ENCODE results near the gene CD38.

CD38 gene

DNA sequence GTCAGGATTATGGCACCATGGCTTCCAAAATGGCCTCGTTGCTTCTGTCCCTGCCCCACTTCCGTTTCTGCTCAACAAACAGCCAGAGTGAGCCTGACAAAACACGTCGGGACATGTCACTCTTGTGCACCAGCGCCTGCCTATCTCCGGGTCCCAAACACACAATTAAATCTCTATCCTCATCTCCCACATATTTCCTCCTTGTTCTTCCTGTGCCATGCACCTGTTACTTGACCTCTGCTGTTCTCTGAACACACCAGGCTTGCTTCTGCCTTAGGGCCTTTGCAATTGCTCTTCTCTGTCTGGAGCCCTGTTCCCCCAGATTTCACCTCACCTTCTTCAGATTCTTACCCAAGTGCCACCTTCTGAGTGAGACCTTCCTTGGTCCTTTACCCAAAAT lies 12.7 kb upstream of the CD38 start:
- DNase-seq = no peak

DNA sequence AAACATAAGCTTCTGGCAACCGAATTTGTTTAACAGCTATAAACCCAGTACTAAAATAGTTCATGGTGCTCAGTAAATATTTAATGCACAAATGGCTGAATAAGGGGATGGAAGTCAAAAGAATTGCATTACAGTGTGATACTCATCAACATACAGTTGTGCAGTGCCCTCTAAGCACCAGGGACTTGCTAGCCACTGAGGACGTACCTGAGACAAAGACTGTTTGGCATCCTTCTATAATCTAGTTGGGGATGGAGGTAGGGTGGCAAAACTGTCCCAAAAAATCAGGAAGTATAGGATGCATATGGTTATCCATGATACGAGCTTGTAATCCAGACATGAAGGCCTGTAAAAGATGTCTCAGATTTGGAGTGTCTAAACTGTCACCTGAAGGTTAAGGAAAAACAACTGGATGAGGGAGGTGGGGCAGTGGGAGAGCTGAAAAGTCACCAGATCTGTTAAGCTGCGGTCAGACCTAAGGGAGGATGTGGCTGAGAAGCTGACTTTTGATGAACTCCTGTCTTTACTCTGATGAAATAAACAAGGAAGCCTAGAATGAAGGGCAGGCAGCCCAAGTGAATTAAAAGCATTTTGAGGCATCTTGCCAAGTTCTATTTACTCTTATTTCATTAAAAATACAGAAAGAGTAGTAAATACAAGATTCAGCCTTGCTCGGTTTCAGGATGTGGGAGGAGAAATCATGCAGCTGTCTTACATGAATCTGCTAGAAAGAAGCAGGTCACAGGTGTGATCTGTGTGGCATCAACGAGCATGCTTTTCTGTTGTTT lies 12.0 kb upstream of the CD38 start:
- peak in 1 of 2 experiments; percentile 29 for DNase-seq

DNA sequence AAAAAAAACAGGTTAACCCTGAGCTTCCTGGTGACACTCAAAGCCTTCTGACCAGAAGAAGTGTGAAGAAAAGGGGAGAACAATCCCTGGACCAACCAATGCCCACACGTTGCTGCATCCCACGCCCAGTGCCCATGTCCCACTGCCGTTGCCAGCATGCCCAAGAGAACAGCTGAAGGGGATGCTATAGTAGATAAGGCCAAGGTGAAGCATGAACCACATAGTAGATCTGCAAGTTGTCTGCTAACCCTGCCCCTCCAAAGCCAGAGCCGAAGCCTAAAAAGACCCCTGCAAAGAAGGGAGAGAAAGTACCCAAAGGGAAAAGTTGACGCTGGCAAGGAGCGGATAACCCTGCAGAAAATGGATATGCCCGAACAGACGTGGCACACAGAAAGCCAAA lies 11.3 kb upstream of the CD38 start:
- no peak for DNase-seq

DNA sequence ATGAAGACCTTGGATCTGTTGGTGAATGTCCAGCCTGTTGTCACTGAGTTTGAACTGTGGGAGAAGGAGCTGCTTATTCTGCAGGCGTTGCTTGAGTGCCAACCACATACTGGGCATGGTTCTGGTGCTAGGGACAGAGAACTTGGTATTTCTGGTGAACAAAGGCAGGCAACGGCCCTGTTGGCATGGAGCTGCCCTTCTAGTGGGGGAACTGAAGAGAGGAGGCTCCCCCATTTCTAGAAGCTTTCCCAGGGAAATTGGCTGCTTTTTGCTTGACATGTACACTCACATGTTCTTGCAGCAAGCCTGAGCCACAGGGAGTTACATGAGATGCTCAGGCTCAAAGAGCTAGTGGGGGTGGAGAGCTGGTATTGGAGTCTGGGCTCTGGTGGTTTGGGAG lies 8.9 kb upstream of the CD38 start:
- DNase-seq = no peak

DNA sequence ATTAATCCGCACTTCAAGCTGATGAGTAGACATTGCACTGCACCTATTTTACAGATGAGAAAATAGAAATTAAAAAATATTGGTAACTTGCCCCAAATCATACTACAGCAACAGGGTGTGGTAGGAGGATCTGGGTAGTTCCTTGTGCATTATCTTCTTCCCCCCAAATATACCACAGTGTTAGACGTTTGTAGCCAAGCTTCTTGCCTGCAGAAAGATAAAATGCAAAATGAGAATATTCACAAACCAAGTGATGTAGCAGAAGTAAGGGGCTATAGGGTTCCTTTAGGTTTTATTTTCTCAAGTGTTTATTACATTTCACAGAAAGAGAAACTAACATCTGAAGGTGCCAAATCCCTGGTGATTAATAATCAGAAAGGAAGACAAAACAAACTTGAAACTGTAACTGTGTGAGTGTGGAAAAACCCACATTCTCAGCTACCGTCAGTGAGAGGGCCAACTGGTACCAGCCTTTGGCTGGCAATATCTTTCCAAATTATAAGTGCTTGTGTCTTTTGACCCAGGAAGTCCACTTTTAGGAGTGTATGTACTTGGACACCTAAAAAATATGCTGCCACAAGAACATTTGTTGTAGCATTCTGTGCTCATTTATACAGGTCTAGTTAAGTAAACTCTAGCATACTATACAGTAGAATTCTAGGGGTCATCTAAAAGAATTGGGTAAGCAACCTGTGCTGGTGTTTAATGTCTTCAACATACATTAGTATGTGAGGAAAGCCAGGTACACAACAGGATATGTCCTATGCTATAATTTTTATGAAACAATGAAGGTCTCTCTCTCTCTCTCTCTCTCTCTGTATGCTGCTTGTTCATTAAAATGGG lies 6.7 kb upstream of the CD38 start:
- peak in 1 of 2 experiments; percentile 19 for DNase-seq

DNA sequence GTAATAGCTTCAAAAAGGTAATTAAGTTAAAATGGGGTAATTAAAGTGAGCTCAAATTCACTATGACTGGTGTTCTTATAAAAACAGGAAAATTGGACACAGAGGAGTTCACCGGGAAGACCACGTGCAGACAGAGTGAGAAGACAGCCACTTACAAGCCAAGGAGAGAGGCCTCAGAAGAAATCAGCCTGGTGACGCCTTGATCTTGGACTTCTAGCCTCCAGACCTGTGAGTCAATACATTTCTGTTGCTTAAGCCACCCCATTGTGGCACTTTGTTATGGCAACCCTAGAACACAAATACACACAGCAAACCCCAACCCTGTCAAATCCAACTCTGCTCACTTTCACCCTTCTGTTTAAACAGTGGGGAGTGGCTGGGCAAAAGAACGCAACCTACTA lies 4.1 kb upstream of the CD38 start:
- no peak for DNase-seq

DNA sequence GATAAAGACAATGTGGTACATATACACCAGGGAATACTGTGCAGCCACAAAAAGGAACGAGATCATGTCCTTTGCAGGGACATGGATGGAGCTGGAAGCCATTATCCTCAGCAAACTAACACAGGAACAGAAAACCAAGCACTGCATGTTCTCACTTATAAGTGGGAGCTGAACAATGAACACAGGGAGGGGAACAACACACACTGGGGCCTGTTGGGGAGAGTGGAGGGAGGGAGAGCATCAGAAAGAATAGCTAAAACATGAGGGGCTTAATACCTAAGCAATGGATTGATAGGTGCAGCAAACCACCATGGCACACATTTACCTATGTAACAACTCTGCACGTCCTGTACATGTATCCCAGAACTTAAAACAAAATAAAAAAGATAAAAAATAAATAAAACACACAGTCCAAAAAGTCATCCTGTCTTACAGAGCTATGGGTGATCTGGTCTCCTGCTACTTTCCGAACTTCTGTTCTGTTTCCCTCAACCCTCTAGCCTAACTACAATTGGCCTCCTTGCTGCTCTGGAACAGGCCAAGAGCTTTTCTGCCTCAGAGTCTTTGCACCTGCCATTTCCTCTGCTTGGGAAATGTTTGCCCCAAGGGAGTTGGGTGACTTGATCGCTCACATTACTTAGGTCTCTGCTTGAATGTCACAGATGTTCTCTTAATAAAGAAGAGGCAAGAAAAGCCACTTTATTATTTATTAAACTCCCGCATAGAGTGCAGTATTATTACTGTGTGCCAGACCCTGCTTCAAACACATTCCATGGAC lies 1.1 kb upstream of the CD38 start:
- no peak for DNase-seq

DNA sequence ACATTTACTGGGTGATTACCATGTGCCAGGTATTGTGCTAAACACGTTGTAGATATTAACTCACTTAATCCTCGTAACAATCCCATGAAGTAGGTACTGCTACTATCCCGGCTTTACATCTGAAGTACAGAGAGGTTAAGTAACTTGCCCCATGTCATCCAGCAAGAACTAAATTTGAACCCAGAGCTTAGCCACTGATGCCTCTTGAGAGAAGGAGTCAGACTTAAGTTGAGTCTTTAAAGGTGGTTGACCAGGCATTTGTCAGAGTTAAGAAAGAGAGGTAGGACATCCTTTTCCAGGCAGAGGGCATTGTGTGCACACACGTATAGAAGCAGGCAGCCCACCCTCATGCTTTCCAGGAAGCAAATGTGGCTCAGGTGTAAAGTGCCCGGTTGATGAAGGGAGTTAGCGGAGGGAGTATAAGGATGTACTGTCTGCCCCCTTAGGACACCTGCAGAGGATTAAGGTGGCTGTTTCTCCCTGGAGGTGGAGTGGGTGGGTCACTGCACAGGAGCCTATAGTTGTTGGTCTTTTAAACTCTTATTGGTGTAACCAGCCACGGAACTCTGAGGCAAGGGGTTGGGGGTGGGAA lies 335 bp upstream of the CD38 start:
- DNase-seq = no peak

DNA sequence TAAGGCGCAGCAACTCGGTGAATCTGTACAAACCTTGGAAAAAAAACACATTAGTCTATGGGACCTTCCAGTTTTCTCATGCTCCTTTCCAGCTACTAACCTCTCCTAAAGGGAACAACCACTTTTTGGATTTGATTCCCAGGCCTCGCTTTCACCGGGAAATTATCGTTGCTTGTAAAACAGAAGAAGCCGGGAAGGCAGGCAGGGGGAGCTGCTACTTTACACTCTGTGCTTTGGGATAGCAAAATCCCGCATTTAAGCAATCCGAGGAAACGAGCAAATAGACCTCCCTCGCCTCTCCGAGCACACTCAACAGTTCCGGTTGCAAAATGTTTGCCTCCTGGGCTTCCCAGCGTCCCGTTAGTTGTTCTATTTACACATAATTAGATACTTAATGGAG lies 1.2 kb downstream of the CD38 start:
- DNase-seq = no peak

DNA sequence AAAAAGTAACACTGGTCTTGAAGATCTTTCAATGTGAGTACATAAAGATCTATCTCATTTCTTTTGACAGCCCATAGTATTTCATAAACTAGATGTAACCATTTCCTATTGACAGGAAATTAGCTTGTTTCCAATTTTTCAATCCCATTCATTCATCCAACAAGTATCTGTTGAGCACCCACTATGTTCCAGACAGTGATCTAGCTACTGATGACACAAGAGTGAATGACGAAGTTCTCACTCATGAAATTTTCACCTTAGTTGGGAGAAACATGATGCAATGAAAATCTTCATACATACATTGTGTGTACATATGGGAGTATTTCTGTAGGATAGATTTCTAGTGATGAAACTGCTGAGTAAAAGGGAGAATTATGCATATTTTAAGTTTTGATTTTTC lies 1.7 kb downstream of the CD38 start:
- no peak for DNase-seq

DNA sequence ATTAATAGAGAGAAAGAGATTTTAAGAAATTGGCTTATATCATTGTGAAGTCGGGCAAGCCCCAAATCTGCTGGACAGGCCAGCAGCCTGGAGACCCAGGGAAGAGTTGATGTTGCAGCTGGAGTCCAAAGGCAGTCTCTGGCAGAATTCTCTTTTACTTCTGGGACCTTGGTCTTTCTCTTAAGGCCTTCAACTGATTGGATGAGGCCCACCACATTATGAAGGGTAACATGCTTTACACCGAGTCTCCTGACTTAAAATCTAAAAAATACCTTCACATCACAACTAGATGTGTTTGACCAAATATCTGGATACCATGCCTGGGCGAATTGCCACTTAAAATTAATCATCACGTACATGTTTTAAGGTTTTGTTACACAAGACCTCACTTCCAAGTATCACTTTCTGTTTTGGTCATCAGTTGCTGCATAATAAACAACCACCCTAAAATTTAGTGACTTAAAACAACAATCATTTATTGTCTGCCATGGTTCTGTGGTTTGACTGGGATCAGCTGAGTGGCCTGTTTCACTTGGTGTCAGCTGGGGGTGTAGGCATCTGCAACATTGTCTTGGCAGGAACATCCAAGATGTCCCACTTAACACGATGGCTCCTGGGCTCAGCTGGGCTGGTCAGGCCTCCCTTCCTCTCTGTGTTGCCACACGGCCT lies 3.4 kb downstream of the CD38 start:
- no peak for DNase-seq

DNA sequence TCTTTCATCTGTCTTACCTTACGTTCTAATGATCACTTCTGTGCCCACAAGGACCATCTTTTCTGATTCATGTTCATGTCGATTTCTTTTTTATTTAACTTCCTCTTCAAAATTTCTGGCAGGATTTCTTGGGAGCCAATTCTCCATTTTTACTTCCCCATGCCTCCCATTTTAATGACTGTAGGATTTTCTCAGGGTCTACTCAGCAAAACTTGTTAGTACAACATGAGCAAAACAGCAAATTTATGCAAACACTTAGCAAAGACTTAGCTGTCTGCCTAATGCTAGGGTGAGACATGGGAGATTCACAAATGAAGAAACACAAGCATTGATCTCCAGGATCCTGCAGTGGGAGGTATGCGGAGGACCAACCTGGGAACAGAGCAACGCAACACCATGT lies 5.5 kb downstream of the CD38 start:
- no peak for DNase-seq

DNA sequence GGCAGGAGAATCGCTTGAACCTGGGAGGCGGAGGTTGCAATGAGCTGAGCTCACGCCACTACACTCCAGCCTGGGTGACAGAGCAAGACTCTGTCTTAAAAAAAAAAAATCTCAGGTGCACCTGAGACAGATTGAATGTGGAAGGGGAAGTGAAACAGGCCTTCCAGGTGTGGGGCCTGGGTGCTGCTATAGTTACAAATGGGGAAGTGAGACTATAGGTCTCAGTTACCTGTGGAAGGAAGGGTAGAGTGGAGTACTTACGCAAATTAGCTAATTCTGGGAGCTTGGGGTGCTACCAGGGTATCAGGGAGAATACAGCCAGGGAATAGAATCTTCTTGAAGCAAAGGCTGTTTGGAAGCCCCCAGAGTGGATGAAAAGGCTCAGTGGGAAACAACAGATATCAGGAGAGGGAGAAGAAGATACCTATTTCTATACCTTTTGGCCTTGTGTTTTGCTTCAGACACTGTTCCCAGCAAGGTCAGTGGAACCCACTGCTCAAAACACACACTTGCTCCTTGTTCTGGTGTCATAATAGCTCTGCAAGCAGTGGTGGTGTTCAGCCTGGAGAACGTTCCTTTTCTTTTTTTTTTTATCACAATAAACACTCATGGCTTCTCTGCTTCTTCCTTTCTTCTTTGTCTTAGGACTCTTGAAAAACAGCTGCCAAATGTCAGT lies 7.0 kb downstream of the CD38 start:
- no peak for DNase-seq

DNA sequence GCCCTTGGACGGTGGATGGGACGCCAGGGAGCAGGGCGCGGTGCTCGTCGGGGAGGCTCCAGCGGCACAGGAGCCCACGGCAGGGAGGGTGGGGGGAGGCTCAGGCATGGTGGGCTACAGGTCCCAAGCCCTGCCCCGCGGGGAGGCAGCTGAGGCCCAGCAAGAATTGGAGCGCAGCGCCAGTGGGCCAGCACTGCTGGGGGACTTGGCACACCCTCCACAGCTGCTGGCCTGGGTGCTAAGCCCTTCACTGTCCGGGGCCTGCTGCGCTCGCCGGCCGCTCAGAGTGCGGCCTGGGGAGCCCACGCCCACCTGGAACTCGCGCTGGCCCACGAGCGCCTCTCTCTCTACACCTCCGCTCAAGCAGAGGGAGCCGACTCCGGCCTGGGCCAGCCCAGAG lies 8.6 kb downstream of the CD38 start:
- DNase-seq = no peak

DNA sequence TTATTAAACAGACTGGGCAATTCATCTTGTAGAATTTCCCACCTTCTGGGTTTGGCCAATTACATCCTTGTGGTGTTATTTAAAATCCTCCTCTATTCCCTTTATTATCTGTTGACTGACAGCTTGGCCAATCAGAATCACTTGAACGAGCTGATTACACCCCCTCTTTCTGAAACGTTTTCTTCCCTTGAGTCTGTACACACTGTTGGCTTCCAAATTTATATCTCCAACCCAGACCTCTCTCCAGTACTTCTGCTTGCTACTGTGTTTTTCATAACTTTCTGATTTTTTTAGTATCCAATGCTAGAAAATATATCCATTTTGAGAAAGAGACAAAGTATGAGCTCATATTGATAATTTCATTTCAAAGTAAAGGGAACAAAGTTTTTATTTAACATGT lies 14.8 kb downstream of the CD38 start:
- no peak for DNase-seq

DNA sequence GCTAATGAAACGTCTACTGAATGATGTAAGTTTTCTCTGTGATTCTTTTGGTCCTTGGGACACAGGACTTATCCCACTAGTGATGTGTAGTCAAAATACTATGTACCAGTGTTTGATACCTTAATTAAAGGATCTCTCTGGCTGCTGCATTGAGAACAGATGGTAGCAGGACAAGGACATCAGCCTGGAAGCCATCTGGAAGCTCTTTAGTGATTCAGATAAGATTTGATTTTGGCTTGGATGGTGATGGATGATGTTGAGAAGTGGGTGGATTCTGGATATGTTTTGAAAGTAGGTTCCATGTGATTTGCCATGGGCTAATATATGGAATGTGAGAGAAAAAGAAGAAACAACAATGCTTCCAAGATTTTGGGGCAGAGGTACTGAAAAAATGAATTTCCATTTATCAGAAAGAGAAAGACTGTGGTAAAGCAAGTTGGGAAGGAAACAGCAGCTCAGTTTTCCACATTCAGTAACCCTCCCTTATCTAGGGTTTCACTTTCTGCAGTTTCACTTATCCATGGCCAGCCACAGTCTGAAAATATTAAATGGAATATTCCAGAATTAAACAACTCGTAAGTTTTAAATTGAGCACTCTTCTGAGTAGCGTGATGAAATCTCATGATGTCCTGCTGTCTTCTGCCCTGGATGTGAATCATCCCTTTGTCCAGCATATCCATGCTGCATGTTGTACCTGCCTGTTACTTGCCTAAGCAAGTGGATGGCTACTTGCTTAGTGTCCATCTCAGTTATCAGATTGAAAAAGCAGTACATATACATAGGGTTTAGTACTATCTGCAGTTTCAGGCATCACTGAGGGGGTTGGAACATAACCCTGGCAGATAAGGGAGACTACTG lies 15.6 kb downstream of the CD38 start:
- DNase-seq = no peak

DNA sequence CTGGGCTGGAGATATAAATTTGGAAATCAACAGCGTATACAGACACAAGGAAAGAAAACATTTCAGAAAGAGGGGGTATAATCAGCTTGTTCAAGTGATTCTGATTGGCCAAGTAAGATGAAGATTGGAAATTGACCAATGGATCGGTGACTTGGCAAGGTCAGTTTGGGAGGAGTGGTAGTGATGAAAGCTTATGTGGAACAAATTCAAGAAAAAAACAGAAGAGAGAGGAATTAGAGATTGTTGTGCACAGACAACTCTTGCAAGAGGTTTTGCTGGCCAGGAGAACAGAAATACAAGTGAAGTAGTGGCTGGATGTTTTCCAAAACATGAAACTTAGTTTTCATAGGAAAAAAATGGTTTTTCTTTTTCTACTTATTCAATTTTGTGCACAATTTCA lies 16.3 kb downstream of the CD38 start:
- DNase-seq = no peak

DNA sequence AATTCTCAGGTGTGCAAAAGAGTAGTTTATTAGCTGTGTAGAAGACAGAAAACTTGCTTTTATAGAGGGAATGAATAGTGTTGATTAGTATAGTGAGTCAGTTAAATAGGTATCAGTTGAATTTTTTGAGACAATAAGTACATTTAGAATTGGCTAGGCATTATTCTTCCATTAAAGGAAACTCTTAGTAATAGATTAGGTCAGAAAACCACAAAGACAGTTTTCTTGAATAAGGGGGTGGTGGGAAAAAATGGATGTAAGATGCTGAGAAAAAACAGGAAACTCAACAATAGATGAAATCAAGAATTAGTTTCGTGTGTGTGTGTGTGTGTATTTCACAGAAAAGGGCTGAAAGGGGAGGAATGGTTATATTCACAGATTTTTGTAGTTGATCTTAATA lies 16.8 kb downstream of the CD38 start:
- no peak for DNase-seq

DNA sequence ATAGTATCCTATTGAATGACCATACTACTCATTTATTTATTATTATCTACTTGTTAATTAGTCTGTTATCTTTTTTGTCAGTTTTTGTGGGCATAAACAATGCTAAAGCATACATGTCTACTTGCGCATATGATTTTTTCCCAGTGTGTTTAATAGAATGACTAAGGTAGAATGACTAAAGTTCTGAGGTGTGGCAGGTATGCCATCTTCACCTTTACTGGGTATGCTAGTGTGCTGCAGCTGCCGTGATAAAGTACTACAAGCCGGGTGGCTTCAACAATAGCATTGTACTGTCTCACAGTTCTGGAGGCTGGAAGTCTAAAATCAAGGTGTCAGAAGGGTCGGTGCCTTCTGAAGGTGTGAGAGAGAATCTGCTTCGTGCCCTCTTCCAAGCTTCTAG lies 19.2 kb downstream of the CD38 start:
- no peak for DNase-seq

DNA sequence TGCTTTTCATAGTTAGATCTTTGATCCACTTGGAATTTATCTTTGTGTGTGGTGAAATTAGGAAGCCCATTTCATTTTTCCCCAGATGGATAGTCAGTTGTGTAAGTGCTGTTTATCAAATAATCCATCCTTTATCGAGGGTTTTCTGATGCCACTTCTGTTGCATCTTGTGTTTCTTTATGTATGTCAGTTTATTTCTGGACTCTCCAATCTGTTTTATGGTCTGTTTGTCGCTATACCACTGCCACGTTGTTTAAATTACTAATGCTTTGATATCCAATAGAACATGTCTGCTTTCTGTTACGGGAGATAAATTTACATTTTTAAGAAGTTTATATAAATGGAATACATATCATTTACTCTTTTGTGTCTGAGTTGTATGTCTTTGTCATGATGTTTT lies 21.0 kb downstream of the CD38 start:
- DNase-seq = no peak

DNA sequence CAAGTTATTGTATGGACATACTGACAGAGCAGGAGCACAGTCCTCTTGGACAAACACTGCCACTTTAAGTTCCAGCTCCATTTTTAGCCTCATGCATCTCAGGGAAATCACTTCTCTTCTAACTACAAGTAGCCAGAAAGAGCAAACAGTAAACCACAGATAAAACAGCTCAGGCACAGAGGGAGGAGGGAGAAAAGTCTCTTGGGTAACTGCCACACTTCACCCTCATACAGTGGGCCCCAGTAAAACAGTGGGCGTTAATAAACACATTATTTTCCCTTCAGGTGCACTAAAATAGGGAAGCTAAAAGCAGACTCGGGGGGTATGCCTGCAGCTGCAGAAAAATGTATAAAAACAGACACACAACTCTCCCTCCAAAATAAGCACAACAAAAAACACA lies 21.6 kb downstream of the CD38 start:
- no peak for DNase-seq
